Stimulated activated CD4-positive, alpha-beta T cell treated with anti-CD3 and anti-CD28 coated beads, TNF-alpha, amount 100 ng/mL, for 24 hours (primary cell): Measurements from ENCODE around the gene ITGBL1.

Experiments used
- DNase-seq, 3 experiments: peaks; one replicate each; pipeline ENCODE4 v3.0.0-alpha.2; 2020; ENCODE audit warnings: low read depth in 3 of 3

The ITGBL1 gene

GRCh38 chr13:101746513-101746912 lies 294.0 kb downstream of the ITGBL1 start:
- no peak for DNase-seq

- DNase-seq, result no peak
Measured at GRCh38 chr13:101747039-101747438, 294.6 kb downstream of the ITGBL1 start.

GRCh38 chr13:101749584-101749983 lies 297.1 kb downstream of the ITGBL1 start:
- no peak for DNase-seq

- no peak for DNase-seq
Measured at GRCh38 chr13:101751488-101751887, 299.0 kb downstream of the ITGBL1 start.

GRCh38 chr13:101752432-101752831 lies 300.0 kb downstream of the ITGBL1 start:
- no peak for DNase-seq

GRCh38 chr13:101755228-101755887 lies 302.9 kb downstream of the ITGBL1 start:
- no peak for DNase-seq

- no peak for DNase-seq
Measured at GRCh38 chr13:101757446-101758039, 305.1 kb downstream of the ITGBL1 start.

GRCh38 chr13:101763191-101763590 lies 310.7 kb downstream of the ITGBL1 start:
- no peak for DNase-seq
